Suprapubic skin (tissue), 3 donors: Measurements from ENCODE around the gene CEP112.

Source experiments
- CTCF ChIP-seq, 2 donors: fragments of 200-600 bp in 1 of 2; fragments of 450-650 bp in 1 of 2; sonication (generic) in 1 of 2; IDR thresholded peaks; one replicate each; pipeline ENCODE4 v1.5.1; 2016 to 2019; ENCODE audit warnings: antibody characterized with exemption in 2 of 2, mild to moderate bottlenecking in 1 of 2, moderate library complexity in 1 of 2
- EP300 ChIP-seq: sonication (generic); formaldehyde crosslinking; IDR thresholded peaks from one replicate; pipeline ENCODE4 v1.6.1; 2017; ENCODE audit warnings: antibody characterized with exemption
- POLR2A ChIP-seq, 2 donors: fragments of 450-650 bp; IDR thresholded peaks; one replicate each; pipeline ENCODE4 v1.6.1; 2017; ENCODE audit warnings: antibody characterized with exemption in 2 of 2, mild to moderate bottlenecking in 2 of 2, moderate library complexity in 2 of 2

- TF ChIP-seq EP300 (no peak), CTCF (IDR thresholded peaks at IDR 0.05) (no peak), POLR2A (IDR thresholded peaks at IDR 0.05) (no peak)
Measured at GRCh38 chr17:65933290-65933689, 258.6 kb downstream of the CEP112 start.
